NCI-H774 (cell line): ENCODE measurements around the gene SLC38A7.
A peak's percentile ranks its signal among the peaks of the same experiment; 100 is the strongest.

ENCODE experiments used
- DNase-seq: peaks from one replicate; lab custom pipeline; 2025; lab: John Stamatoyannopoulos, UW

Gene SLC38A7

DNA sequence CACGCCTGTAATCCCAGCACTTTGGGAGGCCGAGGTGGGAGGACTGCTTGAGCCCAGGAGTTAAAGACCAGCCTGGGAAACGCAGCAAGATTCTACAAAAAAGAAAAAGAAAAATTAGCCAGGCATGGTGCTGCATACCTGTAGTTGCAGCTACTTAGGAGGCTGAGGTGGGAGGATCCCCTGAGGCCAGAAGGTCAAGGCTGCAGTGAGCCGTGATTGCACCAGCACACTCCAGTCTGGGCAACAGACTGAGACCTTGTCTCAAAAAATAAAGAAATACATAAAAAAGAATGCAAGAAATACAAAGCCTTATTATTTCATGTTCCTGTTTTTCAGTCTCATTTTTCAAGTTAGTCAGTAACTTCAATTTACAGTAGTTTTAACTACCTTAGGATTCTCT is 49.1 kb downstream of the SLC38A7 start:
- DNase-seq: no peak

DNA sequence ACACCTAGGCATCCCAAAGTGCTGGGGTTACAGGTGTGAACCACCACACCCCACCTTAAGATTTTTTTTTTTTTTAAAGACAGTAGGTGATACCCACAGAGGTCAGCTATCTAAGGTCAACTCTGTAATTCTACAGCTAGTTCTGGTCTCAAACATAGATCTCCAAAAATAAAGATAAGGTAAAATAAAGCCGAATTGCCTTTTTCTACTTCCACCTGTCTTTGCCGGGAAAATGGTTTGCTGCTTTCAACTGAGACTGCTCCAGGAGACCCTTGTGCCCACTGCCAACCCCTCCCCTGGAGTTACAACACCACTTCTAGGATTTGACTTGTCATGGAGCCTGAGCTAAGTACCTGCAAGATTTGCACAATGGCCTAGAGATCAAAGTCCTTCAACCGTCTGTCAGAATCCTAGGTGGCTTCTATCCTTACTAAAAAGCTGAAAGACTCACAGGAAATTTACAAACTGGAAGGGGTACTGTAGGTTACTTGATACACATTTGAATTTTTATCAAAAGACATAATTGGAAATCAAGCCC is 50.2 kb downstream of the SLC38A7 start:
- DNase-seq: no peak

- peak; percentile 97 for DNase-seq
Measured at GRCh38 chr16:58629733-58630640, 54.6 kb downstream of the SLC38A7 start, which contains the start of gene CNOT1. TSS of gene CNOT1 (minus strand) at chr16:58629826. CDS start at chr16:58599337, 30,489 bp downstream.

GRCh38 chr16:58628845-58629732 is 55.5 kb downstream of the SLC38A7 start:
- DNase-seq: peak; percentile 40

GRCh38 chr16:58624209-58624608 is 60.4 kb downstream of the SLC38A7 start:
- no peak for DNase-seq

GRCh38 chr16:58620396-58620795 is 64.2 kb downstream of the SLC38A7 start:
- DNase-seq: no peak

- DNase-seq: no peak
Measured at GRCh38 chr16:58615280-58615679, 69.3 kb downstream of the SLC38A7 start.
